ENCODE measurements around the gene GPD1L.
"Not testable (repeated sequence)": the region's sequence is repeated elsewhere in the genome, so short reads cannot be mapped to it uniquely, and the experiment has no call there.

Gene GPD1L

GRCh38 chr3:32106132-32106928 lies at the start of gene GPD1L:
Gene GPD1L, plus strand, starts transcription at chr3:32106620. Its CDS starts 92 bp downstream, at chr3:32106712.
- peak within 1 kb of the TSS; percentile 63 to 97 (median 83) for H3K4me3 ChIP-seq
- H3K27ac ChIP-seq: peak within 1 kb of the TSS; percentile 11 to 89 (median 64)

DNA sequence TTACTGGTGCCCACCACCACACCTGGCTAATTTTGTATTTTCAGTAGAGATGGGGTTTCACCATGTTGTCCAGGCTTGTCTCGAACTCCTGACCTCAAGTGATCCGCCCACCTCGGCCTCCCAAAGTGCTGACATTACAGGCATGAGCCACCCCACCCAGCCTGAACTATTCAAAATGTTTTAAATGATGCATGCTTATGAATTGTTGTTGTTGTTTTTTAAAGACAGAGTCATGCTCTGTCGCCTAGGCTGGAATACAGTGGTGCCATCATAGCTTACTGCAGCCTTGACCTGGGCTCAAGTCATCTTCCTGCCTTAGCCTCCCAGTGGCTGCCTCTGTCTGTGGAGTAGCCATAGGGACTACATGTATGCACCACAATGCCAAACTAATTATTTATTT lies 48.0 kb upstream of the GPD1L start:
- not testable (repeated sequence) for H3K27ac ChIP-seq, H3K4me3 ChIP-seq

- H3K4me3 ChIP-seq: no peak overlapping the region
- no peak overlapping the region for H3K27ac ChIP-seq
Observed at GRCh38 chr3:32062950-32063582, 43.4 kb upstream of the GPD1L start.

GRCh38 chr3:32066686-32067085 lies 39.7 kb upstream of the GPD1L start:
- Histone ChIP-seq H3K27ac (no peak overlapping the region), H3K4me3 (no peak overlapping the region)

GRCh38 chr3:32074194-32074593 lies 32.2 kb upstream of the GPD1L start:
- H3K27ac ChIP-seq, H3K4me3 ChIP-seq: not testable (repeated sequence)

DNA sequence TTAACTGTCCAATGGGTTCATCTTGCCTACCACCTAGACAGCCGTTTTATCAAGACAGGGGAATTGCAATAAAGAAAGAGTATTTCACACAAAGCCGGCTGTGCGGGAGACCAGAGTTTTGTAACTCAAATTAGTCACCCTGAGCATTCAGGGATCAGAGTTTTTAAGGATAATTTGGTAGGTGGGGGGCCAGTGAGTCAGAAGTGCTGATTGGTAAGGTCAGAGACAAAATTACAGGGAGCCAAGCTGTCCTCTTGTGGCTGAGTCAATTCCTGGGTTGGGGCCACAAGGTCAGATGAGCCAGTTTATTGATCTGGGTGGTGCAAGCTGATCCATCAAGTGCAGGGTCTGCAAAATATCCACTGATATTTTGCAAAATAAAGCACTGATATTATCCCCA lies 29.9 kb upstream of the GPD1L start:
- Histone ChIP-seq H3K27ac (no peak overlapping the region), H3K4me3 (no peak overlapping the region)

DNA sequence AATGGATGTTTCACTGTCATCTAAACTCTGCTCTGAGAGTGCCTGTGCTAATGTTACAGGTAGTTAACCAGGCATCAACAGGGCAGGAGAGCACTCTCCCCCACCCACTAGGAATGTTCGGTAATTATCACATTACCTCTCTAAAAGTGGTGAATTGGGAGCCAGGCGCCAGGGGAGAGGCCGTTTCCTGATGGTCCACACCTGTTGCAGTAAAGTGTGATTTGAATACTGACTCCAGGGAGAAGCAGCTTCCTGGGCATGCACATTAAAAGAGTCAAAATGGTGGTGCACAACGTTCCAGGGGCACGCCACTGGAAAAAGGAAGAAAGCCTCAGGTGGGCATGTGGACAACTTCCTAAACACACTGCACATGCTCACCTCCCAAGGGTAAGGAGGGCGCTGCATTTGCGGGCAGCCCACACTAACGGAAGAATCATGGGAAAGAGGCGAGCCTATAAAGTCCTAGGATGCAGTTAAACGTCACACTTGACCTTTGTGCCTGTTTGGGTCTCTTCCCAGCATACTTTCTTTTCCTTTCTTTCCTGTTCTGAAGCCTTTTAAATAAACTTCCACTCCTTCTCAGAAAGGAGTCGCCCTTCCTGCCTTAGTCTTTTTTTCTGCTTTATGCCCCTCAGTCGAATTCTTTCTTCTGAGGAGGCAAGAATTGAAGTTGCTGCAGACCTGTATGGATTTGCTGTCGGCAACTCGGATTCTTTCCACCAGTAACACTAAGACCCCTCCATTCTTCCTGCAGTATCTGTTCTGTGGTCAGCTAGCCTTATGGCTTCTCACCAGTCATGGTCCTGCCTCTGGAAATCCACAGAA lies 28.9 kb upstream of the GPD1L start:
- Histone ChIP-seq H3K4me3 (no peak overlapping the region), H3K27ac (no peak overlapping the region)

DNA sequence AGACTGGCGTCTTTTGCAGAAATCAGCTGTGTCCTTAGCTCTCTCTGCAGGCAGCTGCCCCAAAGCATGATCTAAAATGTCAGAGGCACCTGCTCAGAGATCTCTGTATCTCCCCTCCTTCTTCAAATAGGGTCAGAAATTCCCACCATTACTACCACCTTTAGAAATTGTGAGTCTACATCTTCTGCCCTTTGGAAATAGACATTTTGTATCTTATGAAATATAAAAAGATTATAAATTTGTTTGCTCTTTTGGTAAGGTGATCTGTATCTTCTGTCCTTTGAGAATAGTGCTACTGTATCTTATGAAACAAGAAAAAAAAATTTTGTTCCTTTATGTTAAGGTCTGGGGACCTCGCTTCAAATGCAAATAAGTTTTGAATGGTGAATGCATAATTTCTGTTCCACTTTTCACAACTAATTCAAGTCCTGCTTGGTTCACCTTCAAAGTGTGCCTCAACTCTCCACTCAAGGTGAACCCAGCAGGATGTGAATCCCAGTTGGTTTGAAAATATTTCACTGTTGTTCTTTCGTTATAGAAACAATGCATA lies 28.3 kb upstream of the GPD1L start:
- Histone ChIP-seq H3K27ac (no peak overlapping the region), H3K4me3 (no peak overlapping the region)

- Histone ChIP-seq H3K27ac (no peak overlapping the region), H3K4me3 (no peak overlapping the region)
Observed at GRCh38 chr3:32078864-32079263, 27.6 kb upstream of the GPD1L start.

GRCh38 chr3:32082721-32083120 lies 23.7 kb upstream of the GPD1L start:
- Histone ChIP-seq H3K27ac (no peak overlapping the region), H3K4me3 (no peak overlapping the region)

DNA sequence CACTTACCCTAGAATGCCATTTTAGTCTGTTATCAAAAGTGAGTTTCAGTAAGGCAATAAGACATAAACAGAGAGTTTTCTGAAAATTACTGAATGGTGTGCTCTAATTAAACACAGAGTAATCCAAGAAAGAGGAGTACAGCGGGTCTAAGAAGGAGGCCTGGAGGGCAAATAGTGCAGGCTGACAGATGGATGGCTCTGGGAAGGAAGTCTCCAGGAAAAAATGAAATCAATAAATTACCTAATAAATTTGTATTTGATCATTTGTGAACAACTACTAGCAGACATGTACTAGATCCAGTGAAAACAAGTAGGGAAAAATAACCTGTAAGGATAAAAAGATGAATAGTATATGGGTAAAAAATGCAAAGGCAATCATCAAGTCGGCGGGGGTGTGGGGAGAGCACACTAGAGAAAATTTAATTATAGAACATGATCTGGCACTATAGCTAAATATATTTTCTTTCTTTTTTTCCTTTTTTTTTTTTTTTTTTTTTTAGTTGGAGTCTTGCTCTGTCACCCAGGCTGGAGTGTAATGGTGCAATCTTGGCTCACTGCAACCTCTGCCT lies 22.6 kb upstream of the GPD1L start:
- Histone ChIP-seq H3K4me3 (no peak overlapping the region), H3K27ac (no peak overlapping the region)

- no peak overlapping the region for H3K4me3 ChIP-seq
- H3K27ac ChIP-seq: no peak overlapping the region
Observed at GRCh38 chr3:32084870-32085269, 21.6 kb upstream of the GPD1L start.

DNA sequence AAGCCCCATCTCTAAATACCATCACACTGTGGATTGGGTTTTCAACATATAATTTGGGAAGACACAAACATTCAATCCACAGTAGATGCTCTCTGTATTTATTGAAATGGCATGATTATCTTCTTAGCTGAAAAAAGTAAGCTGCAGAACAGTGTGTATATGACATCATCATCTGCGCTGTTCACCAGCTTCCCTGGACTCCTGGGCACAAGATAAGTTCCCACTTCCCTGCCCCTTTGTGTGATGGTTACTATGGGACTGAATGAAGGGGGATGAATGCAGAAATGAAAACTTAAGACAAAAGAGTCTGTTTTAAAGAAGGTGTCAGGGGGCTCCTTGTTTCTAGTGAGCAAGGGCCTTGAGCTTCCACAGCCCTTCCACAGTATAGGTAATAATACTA lies 20.0 kb upstream of the GPD1L start:
- no peak overlapping the region for H3K27ac ChIP-seq
- no peak overlapping the region for H3K4me3 ChIP-seq

DNA sequence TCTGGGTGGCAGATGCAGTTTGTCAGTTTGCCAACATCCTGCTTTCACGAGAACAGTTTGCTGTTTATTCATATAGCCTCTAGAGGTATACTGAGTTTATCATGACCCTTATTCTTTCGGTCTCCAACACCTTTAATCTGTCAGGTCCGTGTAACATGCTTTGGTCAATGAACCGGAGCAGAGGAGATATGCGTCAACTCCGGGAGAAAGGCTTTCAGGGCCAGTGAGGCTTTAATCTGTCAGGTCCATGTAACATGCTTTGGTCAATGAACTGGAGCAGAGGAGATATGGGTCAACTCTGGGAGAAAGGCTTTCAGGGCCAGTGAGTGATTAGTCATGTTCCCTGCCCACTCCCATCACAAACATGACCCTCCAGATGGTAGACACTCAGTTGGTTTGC lies 16.9 kb upstream of the GPD1L start:
- Histone ChIP-seq H3K27ac (no peak overlapping the region), H3K4me3 (no peak overlapping the region)

DNA sequence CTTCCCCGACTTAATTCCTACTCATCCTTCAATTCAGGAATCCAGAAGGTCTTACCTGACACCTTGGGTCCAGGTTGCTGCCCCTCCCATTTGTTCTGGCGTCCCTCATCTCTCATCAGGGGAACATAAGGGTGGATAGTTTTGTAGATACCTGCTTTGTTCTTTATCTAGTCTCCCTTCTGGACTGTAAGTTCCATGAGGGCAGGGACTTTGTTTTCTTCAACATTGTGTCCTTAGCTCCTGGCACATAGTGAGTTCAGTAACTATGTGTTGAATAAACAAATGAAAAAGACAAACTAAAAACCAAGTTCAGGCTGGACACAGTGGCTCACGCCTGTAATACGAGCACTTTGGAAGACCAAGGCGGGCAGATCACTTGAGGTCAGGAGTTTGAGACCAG lies 13.2 kb upstream of the GPD1L start:
- no peak overlapping the region for H3K27ac ChIP-seq

DNA sequence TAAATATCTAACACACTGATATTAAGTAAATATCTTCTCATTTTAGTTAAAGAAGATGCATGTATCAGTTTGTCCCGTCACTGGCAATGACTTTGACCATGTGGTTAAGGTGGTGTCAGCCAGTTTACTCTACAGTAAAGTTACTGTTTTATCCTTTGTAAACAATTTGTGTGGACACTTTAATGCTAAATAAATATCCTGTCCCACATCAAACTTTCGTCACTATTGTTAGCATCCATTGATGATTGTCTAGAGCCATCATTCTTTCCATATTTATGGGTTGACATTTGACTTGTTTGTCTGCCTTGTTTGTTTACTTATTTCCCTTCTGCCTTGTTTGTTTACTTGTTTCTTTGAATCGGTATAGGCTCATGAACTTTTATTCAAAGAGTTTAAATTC lies 11.0 kb upstream of the GPD1L start:
- Histone ChIP-seq H3K4me3 (no peak overlapping the region), H3K27ac (no peak overlapping the region)

More for the DNA sequence above, 13.2 kb upstream of the GPD1L start:
- H3K4me3 ChIP-seq: no peak overlapping the region

GRCh38 chr3:32097768-32098167 lies 8.7 kb upstream of the GPD1L start:
- Histone ChIP-seq H3K4me3 (no peak overlapping the region), H3K27ac (no peak overlapping the region)

DNA sequence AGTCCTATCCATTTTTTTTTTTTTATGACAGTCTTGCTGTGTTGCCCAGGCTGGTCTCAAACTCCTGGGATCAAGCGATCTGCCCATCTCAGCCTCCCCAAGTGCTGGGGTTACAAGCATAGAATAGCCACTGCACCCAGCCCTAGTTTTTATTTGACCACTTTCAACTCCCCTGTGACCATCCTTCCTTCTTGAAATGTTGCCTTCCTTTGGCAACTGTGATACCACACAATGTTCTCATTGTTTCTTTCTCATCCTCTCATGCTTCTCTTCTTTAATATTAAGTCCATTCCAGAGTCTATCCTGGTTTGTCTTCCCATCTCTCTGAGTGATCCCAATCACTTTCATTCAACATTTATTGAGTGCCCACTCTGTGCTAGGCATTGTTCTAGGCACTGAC lies 7.9 kb upstream of the GPD1L start:
- H3K27ac ChIP-seq: no peak overlapping the region
- no peak overlapping the region for H3K4me3 ChIP-seq

- no peak overlapping the region for H3K27ac ChIP-seq
- no peak overlapping the region for H3K4me3 ChIP-seq
Observed at GRCh38 chr3:32100465-32100864, 6.0 kb upstream of the GPD1L start.

GRCh38 chr3:32102289-32102688 lies 4.1 kb upstream of the GPD1L start:
- Histone ChIP-seq H3K4me3 (no peak overlapping the region), H3K27ac (no peak overlapping the region)
